ENCODE measurements around the gene KCNQ1. TPM values are rescaled to one million over a fixed set of nuclear protein-coding genes. Genes with fewer than 3 reads are reported as not detected.
A peak's percentile ranks its signal among the peaks of the same experiment; 100 is the strongest.

KCNQ1 gene
- total RNA-seq, 1 donor from 2014 or later: 52.9 TPM

GRCh38 chr11:2672553-2673249, 227.9 kb downstream of the KCNQ1 start:
- Histone ChIP-seq H3K9me3 (no peaks in the 10 kb centered on the region), H3K36me3 (no peaks in the 10 kb centered on the region), H3K4me3 (no peak overlapping the region), H3K4me1 (peaks cover 13% of the 10 kb centered on the region), H3K27me3 (no peaks in the 10 kb centered on the region), H3K27ac (no peak overlapping the region)
- no peak for ATAC-seq
- peak; percentile 41 for DNase-seq
- intact Hi-C loops (cut with DNase I): no loop called here
- TF ChIP-seq CTCF (IDR thresholded peaks at IDR 0.05): no peak

GRCh38 chr11:2673250-2673610, 228.4 kb downstream of the KCNQ1 start:
- H3K4me1 ChIP-seq: peaks cover 13% of the 10 kb centered on the region
- H3K27me3 ChIP-seq: no peaks in the 10 kb centered on the region
- ATAC-seq (no peak), DNase-seq (no peak)
- H3K27ac ChIP-seq: no peak overlapping the region
- no peak overlapping the region for H3K4me3 ChIP-seq
- no peaks in the 10 kb centered on the region for H3K36me3 ChIP-seq
- intact Hi-C loops (cut with DNase I): no loop called here
- no peaks in the 10 kb centered on the region for H3K9me3 ChIP-seq
- TF ChIP-seq CTCF (IDR thresholded peaks at IDR 0.05): no peak

GRCh38 chr11:2673871-2674471, 229.2 kb downstream of the KCNQ1 start:
- intact Hi-C loops (cut with DNase I): no loop called here
- Histone ChIP-seq H3K36me3 (no peaks in the 10 kb centered on the region), H3K27ac (no peak overlapping the region), H3K9me3 (no peaks in the 10 kb centered on the region), H3K4me3 (no peak overlapping the region), H3K27me3 (no peaks in the 10 kb centered on the region), H3K4me1 (peaks cover 13% of the 10 kb centered on the region)
- ATAC-seq: no peak
- DNase-seq: no peak
- no peak for TF ChIP-seq CTCF (IDR thresholded peaks at IDR 0.05)

GRCh38 chr11:2674658-2675131, 229.9 kb downstream of the KCNQ1 start:
- no peak overlapping the region for H3K27ac ChIP-seq
- no peak for TF ChIP-seq CTCF (IDR thresholded peaks at IDR 0.05)
- peaks cover 13% of the 10 kb centered on the region for H3K4me1 ChIP-seq
- no peaks in the 10 kb centered on the region for H3K36me3 ChIP-seq
- H3K9me3 ChIP-seq: no peaks in the 10 kb centered on the region
- no peaks in the 10 kb centered on the region for H3K27me3 ChIP-seq
- intact Hi-C loops (cut with DNase I): no loop called here
- no peak for ATAC-seq
- H3K4me3 ChIP-seq: no peak overlapping the region
- DNase-seq: no peak

- intact Hi-C loops (cut with DNase I): no loop called here
- Histone ChIP-seq H3K36me3 (no peaks in the 10 kb centered on the region), H3K27ac (no peak overlapping the region), H3K4me1 (peaks cover 13% of the 10 kb centered on the region), H3K9me3 (no peaks in the 10 kb centered on the region), H3K27me3 (no peaks in the 10 kb centered on the region), H3K4me3 (no peak overlapping the region)
- peak; percentile 29 for DNase-seq
- no peak for TF ChIP-seq CTCF (IDR thresholded peaks at IDR 0.05)
- ATAC-seq: no peak
Observed at GRCh38 chr11:2675540-2675939, 230.7 kb downstream of the KCNQ1 start.

Measured in upper lobe of right lung (tissue), 1 donor.